H1 (cell line): ENCODE data around the gene ASPHD2.

ENCODE experiments used
- CREB1 ChIP-seq: IDR thresholded peaks from 2 replicates; pipeline ENCODE4 v1.6.1; 2012; ENCODE audit warnings: inconsistent platforms
- EZH2 ChIP-seq: fragments of 200-600 bp; sonication (generic); IDR thresholded peaks from 2 replicates; pipeline ENCODE4 v1.7.1; 2012; ENCODE audit warnings: low read depth, mild to moderate bottlenecking, moderate library complexity, low read length, inconsistent platforms; ENCODE audit not compliant: severe bottlenecking
- GABPA ChIP-seq: IDR thresholded peaks from 2 replicates; pipeline ENCODE4 v1.6.1; 2011; ENCODE audit warnings: mild to moderate bottlenecking, low read length, moderate library complexity, borderline replicate concordance; ENCODE audit not compliant: insufficient read depth
- KDM1A ChIP-seq: fragments of 200-600, 300-600 bp; sonication (generic); IDR thresholded peaks from 2 replicates; pipeline ENCODE4 v1.7.1; 2016; ENCODE audit warnings: mild to moderate bottlenecking, low read length, borderline replicate concordance
- NRF1 ChIP-seq: IDR thresholded peaks from 2 replicates; pipeline ENCODE4 v1.6.1; 2011; ENCODE audit warnings: mild to moderate bottlenecking, low read depth, low read length, improper control_type of control experiment
- POLR2A ChIP-seq, 2 experiments: IDR thresholded peaks; 1 replicate in 1 of 2; 2 replicates in 1 of 2; pipeline ENCODE4 v1.6.1; 2011; ENCODE audit warnings: low read depth in 2 of 2, low read length in 2 of 2, mild to moderate bottlenecking in 2 of 2; ENCODE audit errors: control extremely low read depth in 1 of 2
- RAD21 ChIP-seq, 2 experiments: IDR thresholded peaks in 1 of 2; conservative IDR thresholded peaks in 1 of 2; 2 replicates each; pipeline ENCODE4 v1.6.1; 2011; ENCODE audit warnings: low read depth in 2 of 2, low read length in 2 of 2, improper control_type of control experiment in 1 of 2, inconsistent platforms in 1 of 2, mild to moderate bottlenecking in 1 of 2, moderate library complexity in 1 of 2
- RFX5 ChIP-seq: IDR thresholded peaks from 2 replicates; pipeline ENCODE4 v1.6.1; 2011; ENCODE audit warnings: low read depth, low read length, improper control_type of control experiment, borderline replicate concordance
- RXRA ChIP-seq: IDR thresholded peaks from 2 replicates; pipeline ENCODE4 v1.6.1; 2011; ENCODE audit warnings: low read depth, mild to moderate bottlenecking, low read length, moderate library complexity; ENCODE audit not compliant: insufficient read depth
- YY1 ChIP-seq: IDR thresholded peaks from 2 replicates; pipeline ENCODE4 v1.6.1; 2011; ENCODE audit warnings: low read depth, mild to moderate bottlenecking, low read length
- TF ChIP-seq, protein P1 (sequence below), 3 experiments: IDR thresholded peaks; 1 replicate in 2 of 3; 2 replicates in 1 of 3; pipeline versions ENCODE4 v1.5.1 to v1.6.1; 2011; ENCODE audit warnings: low read length in 3 of 3, mild to moderate bottlenecking in 3 of 3, inconsistent platforms in 2 of 3, low read depth in 1 of 3, moderate library complexity in 1 of 3; ENCODE audit not compliant: insufficient read depth in 1 of 3; ENCODE audit errors: control extremely low read depth in 1 of 3

GRCh38 chr22:26463101-26463661, 34.1 kb downstream of the ASPHD2 start:
- TF ChIP-seq, protein P1, sequence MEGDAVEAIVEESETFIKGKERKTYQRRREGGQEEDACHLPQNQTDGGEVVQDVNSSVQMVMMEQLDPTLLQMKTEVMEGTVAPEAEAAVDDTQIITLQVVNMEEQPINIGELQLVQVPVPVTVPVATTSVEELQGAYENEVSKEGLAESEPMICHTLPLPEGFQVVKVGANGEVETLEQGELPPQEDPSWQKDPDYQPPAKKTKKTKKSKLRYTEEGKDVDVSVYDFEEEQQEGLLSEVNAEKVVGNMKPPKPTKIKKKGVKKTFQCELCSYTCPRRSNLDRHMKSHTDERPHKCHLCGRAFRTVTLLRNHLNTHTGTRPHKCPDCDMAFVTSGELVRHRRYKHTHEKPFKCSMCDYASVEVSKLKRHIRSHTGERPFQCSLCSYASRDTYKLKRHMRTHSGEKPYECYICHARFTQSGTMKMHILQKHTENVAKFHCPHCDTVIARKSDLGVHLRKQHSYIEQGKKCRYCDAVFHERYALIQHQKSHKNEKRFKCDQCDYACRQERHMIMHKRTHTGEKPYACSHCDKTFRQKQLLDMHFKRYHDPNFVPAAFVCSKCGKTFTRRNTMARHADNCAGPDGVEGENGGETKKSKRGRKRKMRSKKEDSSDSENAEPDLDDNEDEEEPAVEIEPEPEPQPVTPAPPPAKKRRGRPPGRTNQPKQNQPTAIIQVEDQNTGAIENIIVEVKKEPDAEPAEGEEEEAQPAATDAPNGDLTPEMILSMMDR (IDR thresholded peaks at IDR 0.05; ENCODE audit: control extremely low read depth in 1 of 3, insufficient read depth in 1 of 3, low read depth in 1 of 3, low read length in 3 of 3): no peak
- TF ChIP-seq RAD21 (IDR thresholded peaks at IDR 0.05 in 1 of 2, conservative IDR thresholded peaks at IDR 0.05 in 1 of 2; ENCODE audit: low read depth in 2 of 2, low read length in 2 of 2) (no peak), POLR2A (IDR thresholded peaks at IDR 0.05; ENCODE audit: control extremely low read depth in 1 of 2, low read depth in 2 of 2, low read length in 2 of 2) (no peak), GABPA (no peak), CREB1 (no peak), RFX5 (no peak), YY1 (no peak), EZH2 (no peak), RXRA (no peak), KDM1A (no peak), NRF1 (no peak)
